ENCODE results near the gene FAM3A. TPM values are rescaled to one million over a fixed set of nuclear protein-coding genes. Genes with fewer than 3 reads are reported as not detected.

The FAM3A gene
- total and polyA plus RNA-seq, 2 of the 8 experiments (the other 6 are each of a cell fraction or from before 2014, with no cell fraction given) = 16.2 to 18.6 TPM

GRCh38 chrX:154507673-154508383 is 8.2 kb downstream of the FAM3A start:
- Histone ChIP-seq H2AFZ (ENCODE audit: low read length) (no peak overlapping the region), H3K23me2 (ENCODE audit: low read depth, low read length) (no peaks in the 10 kb centered on the region), H3K4me3 (ENCODE audit: extremely low read depth in 1 of 4, insufficient read depth in 2 of 4, low read depth in 3 of 4, low read length in 4 of 4) (no peak overlapping the region), H3K4ac (replicated peaks; ENCODE audit: insufficient read length, low read depth, low read length) (no peak overlapping the region), H3K23ac (ENCODE audit: insufficient read length) (no peak overlapping the region), H2BK12ac (ENCODE audit: low read depth, low read length) (no peak overlapping the region), H2AK5ac (ENCODE audit: low read depth, low read length) (no peak overlapping the region), H3K27me3 (replicated peaks in 1 of 4; ENCODE audit: control insufficient read depth in 3 of 4, extremely low read depth in 1 of 4, insufficient read depth in 3 of 4, low read length in 3 of 4) (no peaks in the 10 kb centered on the region), H3K4me2 (ENCODE audit: insufficient read depth in 1 of 2, low read depth in 2 of 2, low read length in 2 of 2) (no peak overlapping the region), H3K14ac (ENCODE audit: insufficient read length) (no peak overlapping the region), H3K9ac (replicated peaks in 1 of 4; ENCODE audit: extremely low read depth in 1 of 4, low read depth in 3 of 4, low read length in 3 of 4) (no peak overlapping the region), H3K4me1 (replicated peaks in 1 of 4; ENCODE audit: control insufficient read depth in 3 of 4, insufficient read depth in 4 of 4, low read length in 3 of 4) (no peaks in the 10 kb centered on the region), H3K27ac (ENCODE audit: low read depth, low read length) (no peak overlapping the region), H3K79me1 (ENCODE audit: low read depth, low read length) (no peaks in the 10 kb centered on the region), H3K36me3 (ENCODE audit: control insufficient read depth in 2 of 4, insufficient read depth in 4 of 4, low read length in 3 of 4) (no peaks in the 10 kb centered on the region; a peak in 1 of 8 replicates), H3K79me2 (ENCODE audit: control insufficient read depth in 1 of 2, insufficient read depth in 2 of 2, low read length in 2 of 2) (no peaks in the 10 kb centered on the region), H3K18ac (ENCODE audit: extremely low read depth, low read length) (no peak overlapping the region), H2BK120ac (replicated peaks; ENCODE audit: low read depth, low read length) (no peak overlapping the region), H2BK15ac (ENCODE audit: low read length) (no peak overlapping the region), H2BK5ac (ENCODE audit: low read depth, low read length) (no peak overlapping the region), H3K9me3 (ENCODE audit: insufficient read depth in 2 of 2, low read depth in 1 of 2, low read length in 1 of 2) (no peaks in the 10 kb centered on the region), H4K5ac (ENCODE audit: insufficient read length, low read depth, low read length) (no peak overlapping the region), H4K20me1 (replicated peaks in 1 of 2; ENCODE audit: control insufficient read depth in 1 of 2, insufficient read depth in 2 of 2, low read length in 2 of 2) (no peaks in the 10 kb centered on the region), H3K56ac (replicated peaks; ENCODE audit: insufficient read length, low read depth, low read length) (no peak overlapping the region), H4K91ac (replicated peaks; ENCODE audit: insufficient read length, low read length) (no peak overlapping the region), H2BK20ac (ENCODE audit: low read length) (no peak overlapping the region), H4K8ac (ENCODE audit: extremely low read depth, insufficient read depth, low read length) (no peak overlapping the region)
- ChIA-PET POLR2A (ENCODE audit: partially characterized antibody) (interaction anchor here (0.9 kb wide), 1 partner anchor 42 kb away, joined by 3 read pairs; no protein-coding TSS in a partner anchor), CTCF (ENCODE audit: partially characterized antibody) (interaction anchor here (0.6 to 0.9 kb wide), 3 partner anchors 17 to 757 kb away, joined by 3 read pairs; no protein-coding TSS in a partner anchor)
- no peak for TF ChIP-seq KDM4A (IDR thresholded peaks at IDR 0.05; ENCODE audit: low read depth, low read length, severe bottlenecking)
- WGBS, 2 experiments (ENCODE audit: extremely low coverage in 1 of 2, insufficient coverage in 1 of 2, insufficient read length in 1 of 2, insufficient replicate concordance in 2 of 2, low coverage in 1 of 2, low lambda C conversion rate in 2 of 2, missing lambda C conversion rate in 1 of 2) = 93% methylated on average over 7 of the region's 24 CpGs; no CpG with 5 or more reads in 1 of the 2 experiments
- DNase-seq (ENCODE audit: low read depth in 1 of 2, low spot score in 2 of 2) (no peak), FAIRE-seq (no peak)

Data from H1 (cell line).